Activated T-cell treated with anti-CD3 and anti-CD28 coated beads for 1 hour (primary cell): ENCODE measurements around the gene ZNF106.

Experiments
- DNase-seq: peaks from one replicate; pipeline ENCODE4 v3.0.0-alpha.2; 2020; ENCODE audit warnings: low read depth

The ZNF106 gene

DNA sequence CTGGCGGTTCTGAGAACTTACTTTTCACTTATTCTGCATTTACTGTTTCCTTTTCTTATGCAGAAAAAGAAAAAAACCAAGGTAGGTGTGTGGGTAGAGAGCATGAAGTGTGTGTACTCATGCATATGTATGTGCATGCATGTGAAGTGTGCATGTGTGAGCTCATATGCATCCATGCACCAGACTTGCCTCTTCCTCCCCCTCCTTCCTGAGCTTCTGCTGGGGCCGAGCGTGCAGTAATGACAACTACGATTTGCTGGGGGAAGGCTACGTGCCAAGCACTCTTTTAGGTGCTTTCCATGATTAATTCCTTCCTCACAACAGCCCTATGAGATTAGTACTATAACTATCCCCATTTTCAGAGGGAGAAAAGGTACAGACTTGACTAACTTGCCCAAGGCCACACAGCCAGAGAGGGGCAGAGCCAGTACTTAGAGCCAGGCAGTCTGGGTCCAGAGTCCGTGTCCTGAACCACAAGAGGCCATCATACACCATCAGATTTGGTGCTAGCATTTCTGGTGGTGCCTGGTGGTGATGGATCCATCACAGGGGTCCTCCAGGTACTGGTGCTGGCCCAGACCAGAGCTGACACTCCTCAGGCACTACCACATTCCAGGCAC, 85.0 kb downstream of the ZNF106 start:
- no peak for DNase-seq

DNA sequence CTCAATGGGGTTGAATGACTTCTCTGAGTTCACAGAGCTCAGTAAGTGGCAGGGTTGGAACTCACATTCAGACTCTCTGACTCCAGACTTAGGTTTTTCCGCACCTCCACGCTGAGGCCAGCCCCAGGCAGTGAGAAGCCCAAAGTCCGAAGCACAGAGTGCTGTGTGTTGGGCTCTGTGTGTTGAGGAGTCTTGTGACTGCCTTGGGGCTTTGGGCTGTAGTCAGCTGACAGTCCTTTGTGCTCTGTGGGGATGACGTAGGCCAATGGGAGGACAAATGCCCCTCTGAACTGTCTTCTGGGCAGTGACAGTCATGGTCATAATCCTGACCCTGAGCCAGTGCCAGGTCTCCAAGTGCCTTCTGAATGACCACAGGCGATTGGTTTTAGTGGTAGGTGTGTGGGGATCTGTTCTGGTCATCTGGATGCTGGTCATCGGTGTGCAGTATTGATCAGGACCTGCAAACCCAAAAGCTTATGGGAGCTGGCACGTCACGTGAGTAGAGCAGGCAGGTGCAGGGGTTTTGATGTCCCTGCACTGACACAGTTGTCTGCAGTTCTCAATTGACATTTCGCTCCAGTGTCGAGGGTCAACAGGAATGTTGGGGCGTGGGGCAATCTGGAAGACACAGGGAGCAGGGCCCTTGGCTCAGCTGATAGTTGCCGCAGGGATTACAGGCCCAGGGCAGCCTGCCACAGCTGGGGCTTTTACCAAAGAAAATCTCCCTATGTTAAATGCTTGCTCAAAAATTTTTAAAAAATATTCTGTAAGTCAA, 86.3 kb downstream of the ZNF106 start:
- no peak for DNase-seq

DNA sequence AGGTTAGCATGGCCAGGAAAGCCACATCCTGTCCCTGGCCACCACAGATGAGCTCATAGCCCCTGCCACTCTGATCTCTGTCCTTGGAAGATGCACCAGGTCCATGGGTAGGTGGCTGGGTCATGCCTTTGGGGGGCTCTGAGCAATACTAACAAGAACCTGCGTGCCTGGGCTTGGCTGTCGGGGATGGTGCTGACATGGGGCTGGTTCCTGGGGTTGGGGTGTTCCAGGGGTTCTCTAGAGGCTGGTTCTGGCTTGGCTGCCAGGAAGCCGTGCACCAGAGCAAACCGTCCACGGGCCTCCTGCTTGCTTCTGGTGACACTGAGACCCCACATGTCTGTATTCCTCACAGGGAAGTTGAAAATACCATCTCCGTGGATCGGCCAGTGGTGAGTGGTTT, 87.6 kb downstream of the ZNF106 start:
- DNase-seq: no peak

DNA sequence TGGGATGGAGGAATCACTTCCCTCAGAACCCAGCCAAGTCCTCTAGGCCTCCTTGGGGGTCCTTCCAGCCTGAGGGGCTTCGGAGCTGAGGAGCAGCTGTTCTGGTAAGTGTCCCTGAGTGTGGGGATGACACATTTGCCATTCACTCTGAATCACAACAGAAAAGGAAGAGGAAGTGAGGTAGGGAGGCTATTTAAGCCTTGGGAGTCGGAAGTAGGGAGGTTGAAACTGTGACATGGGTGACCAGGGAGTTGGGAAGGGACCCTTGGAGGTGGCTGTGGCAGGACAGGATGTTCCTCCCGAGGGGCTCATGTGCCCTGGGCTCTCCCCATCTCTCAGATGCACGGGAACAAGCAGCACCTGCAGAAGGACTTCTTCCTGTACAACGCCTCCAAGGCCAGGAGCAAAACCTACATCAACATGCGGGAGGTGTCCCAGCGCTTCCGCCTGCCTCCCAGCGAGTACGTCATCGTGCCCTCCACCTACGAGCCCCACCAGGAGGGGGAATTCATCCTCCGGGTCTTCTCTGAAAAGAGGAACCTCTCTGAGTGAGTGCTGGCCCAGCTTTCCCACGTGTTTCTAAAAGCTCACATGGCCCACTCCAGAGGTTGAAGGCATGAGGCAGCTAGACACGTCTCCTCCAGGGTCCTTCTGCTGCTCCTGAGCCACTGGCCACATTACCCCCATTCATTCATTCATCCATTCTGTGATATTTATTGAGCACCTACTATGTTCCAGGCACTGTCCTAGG, 88.3 kb downstream of the ZNF106 start:
- DNase-seq: no peak

DNA sequence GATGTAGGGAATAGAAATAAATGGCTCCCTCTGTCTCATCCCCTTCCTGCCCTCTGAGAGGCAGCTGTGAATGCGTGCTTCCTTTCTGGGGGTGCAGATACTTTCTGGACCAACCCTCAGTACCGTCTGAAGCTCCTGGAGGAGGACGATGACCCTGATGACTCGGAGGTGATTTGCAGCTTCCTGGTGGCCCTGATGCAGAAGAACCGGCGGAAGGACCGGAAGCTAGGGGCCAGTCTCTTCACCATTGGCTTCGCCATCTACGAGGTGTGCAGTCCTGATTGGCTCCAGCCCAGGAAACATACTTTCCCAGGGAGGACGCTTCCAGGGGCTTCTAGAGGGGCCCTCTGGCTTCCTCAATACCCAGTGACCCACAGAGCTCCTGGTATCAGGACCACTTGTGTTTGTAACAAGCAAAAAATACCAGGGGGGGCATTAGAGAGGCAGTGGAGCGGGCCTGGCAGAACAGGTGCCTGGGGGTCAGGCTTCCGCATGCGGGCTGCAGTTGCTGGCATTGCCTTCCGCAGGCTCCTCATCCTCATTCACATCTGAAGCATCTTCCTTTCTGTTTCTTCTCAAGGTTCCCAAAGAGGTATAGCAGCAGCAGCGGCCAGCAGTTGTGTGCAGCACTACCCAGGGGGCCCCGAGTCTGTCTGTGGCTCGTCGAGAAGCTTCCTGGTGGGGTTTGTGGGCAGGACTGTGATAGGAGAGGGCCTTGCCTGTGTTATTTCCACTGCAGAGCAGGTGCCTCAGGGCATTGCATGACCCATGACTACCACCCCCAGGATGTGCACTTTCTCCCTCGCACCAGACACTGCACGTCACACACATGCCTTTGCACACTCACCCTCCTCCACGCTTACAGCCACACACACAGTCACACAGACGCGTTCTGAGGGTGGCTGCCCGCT, 89.1 kb downstream of the ZNF106 start:
- DNase-seq: no peak

DNA sequence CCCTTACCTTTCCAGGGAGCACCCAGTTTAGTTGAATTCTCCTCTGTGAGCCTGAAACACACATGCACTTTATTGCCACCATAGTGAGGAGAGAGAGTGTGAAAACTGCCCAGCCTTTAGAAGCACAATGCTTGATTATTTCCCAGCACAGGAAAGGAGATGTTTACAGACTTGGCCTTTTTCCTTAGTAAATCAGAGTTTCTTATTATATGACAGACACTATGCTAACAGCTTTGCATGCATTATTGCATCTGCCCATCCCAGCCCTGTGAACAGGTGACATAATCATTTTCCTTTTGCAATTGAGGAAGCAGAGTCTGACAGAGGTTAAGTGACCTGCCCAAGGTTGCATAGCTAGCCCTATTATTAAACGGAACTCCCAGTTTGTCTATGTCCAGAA, 95.1 kb downstream of the ZNF106 start:
- DNase-seq: no peak

DNA sequence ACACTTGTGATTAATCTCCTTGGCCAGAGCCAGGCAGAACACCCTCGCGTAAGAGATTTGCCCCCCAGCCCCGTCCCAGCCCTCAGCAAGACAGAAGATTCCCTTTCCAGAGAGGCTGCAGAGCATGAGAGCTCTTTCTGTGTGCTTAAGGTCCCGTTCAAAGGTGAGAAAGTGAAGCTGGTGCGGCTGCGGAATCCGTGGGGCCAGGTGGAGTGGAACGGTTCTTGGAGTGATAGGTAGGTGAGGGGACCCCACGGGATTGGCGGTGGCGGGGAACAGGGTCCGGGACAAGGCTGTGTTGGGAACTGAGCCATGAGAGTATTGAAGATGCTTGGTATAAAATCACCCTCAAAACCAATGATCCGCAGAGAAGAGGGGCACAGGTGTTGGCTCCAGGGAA, 96.8 kb downstream of the ZNF106 start:
- no peak for DNase-seq

DNA sequence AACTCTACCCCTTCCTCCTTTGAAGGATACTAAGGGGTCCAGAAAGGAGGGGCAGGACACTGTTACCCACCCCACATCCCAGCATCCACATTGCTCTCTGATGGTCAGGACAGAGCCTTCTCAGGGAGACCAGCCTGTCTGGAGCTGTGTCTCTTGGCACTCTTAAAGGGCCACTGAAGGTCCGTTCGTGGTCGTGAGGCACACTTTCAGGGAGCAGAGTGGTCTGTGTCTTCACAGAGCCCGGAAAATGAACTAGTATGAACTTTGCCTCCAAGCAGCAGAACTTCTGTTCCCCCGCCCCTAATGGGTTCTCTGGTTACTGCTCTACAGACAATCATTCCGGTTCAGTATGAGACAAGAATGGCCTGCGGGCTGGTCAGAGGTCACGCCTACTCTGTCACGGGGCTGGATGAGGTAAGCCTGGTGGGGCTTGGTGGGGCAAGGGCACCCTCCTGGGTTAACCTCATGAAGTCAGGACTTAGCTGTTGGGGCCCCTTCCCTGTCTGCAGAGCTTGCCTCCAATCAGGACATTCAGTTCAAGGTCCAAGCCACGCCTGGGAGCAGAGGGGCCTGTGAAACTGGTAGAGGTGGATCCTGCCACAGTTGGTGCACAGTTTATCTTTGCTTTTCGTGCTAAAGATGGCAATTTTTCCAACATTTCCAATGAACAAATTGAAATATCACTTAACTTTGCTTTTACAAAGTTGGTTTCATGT, 98.5 kb downstream of the ZNF106 start:
- DNase-seq: no peak

DNA sequence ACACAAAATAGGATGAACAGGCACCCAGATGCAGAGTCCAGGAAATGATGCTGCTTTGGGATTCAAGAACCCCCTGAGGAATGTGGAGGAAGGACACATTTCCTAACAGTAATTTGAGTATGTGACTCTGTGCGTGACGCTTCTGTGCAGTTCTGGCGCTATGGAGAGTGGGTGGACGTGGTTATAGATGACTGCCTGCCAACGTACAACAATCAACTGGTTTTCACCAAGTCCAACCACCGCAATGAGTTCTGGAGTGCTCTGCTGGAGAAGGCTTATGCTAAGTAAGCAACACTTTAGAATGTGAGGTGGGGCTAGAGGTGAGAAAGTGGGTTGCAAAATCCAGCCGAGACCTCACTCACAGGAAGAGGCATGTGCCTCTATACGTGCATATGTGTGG, 103.3 kb downstream of the ZNF106 start:
- no peak for DNase-seq

DNA sequence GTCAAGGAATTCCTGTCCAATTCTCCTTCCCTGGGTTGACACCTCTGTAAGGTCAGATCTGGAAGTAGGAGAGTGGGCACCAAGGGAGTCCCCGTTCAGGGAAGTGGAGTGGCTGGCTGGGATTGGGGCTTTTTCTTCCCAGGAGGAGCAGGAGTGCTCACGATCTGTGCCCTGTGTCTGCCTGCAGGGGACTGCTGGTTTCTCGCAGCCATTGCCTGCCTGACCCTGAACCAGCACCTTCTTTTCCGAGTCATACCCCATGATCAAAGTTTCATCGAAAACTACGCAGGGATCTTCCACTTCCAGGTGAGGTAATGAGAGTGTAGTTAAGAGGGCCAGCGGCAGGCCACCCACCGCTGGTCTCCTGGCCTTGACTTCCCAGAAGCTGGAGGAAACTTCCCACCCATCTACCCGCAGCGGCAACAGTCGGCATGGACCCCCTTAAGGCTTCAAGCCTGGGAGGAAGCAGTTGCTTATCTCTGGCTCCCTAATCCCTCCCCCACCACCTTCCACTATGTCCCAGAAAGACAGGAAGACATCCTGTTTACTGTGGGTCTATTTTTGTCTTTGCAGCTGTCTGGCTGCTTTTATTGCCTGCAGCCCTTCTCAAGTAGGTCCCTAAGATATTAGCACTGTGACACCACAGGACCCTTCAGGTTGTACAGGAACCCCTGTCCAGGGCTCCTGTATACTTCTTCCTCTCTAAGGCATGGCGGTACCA, 104.8 kb downstream of the ZNF106 start:
- no peak for DNase-seq

DNA sequence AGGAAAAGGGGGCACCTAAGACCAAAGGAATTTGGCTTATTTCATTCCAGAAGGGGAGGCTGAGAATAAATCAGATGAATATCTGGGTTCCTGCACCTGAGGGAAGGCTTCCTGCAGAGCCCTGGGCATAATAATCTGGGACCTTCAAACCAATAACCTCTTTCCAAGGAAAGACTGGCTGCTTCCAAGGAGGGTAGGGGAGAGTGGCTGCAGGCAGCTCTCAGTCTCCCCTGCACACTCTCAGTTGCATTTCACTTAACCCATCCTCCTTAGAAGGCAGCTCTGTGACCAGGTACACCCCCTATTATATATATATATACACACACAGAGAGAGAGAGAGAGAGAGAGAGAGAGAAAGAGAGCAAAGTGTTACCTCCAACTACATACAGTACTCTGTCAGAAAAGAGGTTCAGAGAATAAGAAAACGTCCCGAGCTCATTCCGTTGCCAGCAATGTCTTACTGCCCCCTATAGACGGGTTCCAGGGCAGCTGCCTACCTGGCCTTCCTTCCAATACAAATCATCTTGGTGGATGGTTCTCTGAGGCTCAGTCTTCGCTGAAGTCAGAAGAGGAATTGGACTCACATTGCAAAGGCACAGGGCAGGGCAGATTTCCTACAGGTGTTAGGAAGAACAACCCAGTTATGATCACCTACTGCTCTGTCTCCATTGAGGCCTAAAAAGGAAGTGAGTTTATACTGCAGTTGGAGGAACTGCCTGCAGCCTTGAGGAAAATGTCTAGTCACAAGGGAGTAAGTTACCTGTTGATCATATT, 105.5 kb downstream of the ZNF106 start:
- DNase-seq: no peak

DNA sequence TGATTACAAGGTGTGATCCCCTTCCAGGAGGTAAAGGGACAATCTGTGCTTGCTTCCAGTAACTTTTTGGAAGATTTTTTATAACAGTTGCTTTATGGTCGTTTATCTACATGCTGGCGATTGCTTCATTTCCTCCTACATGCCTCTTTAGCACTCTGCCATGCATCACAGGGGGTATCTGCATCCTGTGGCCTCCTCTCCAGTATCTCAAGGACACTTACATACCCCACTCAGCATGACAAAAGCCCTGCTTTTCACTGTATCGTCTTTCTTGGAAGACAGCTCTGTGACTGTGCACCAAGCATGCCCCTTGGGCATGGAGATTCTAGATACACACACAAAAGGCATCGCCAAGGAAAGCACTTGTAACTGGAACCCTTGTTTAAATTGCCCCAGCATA, 106.3 kb downstream of the ZNF106 start:
- no peak for DNase-seq

DNA sequence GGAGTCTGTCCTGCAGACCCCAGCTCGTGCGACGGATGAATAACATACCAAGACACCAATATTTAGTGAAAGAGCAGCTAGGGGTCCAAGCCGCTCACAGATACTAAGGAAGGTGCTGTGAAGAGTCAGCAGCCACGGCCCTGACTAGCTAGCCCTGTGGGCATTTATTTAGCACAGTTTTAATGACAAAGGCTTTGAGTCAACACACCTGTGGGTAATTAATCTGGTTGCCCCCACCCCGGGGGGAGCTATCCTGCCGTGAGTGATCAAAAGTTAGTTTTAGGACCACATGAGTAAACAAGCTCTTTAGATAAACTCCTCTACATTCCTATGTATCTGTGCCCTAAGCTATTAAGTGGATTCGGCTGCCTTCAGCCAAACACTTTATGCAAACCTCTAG, 112.9 kb downstream of the ZNF106 start:
- DNase-seq: no peak

DNA sequence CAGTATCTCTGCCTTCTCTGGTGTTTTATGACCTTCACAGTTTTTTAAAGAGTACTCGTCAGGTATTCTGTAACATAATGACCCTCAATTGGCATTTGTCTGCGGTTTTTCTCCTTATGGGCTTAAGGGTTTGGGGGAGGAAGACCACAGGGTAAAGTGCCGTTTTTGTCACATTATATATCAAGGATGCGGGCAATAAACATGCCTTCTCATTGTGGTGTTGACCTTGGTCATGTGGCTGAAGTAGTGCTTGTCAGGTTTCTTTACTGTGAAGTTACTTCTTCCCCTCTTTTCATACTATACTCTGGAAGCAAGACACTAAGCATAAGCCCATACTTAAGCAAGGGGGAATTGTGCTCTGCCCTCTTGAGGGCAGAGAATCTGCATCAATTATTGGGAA, 115.0 kb downstream of the ZNF106 start:
- DNase-seq: no peak

DNA sequence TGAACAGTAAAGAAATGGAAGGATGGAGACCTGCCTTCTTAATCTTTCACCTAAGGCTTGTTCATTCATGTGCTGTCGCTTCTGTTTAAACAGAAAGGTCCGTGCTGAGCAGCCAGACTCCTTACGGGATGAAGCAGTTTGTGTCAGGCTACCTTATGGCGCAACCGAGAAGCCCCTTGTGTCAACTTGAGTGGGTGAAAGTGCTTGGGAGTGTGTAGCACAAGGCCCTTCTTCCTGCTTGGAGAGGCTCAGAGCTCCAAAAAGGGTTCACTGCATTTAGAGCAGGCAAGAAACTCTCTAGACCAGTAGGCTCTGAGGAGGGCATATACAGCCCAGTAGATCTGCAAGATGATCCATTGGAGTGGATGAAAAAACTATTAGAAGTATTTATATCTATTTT, 115.7 kb downstream of the ZNF106 start:
- DNase-seq: no peak

DNA sequence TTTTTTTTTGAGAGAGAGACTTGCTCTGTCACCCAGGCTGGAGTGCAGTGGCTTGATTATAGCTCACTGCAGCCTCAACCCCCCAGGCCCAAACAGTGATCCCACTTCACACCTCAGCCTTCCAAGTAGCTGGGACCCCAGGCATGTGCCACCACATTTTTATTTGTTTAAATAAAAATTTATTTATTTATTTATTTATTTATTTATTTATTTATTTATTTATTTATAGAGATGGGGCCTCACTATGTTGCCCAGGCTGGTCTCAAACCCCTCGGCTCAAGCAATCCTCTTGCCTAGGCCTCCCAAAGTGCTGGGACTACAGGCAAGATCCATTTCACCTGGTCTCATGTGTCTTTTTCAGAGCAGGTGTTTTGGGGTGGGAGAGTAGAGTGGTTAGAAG, 116.1 kb downstream of the ZNF106 start:
- DNase-seq: no peak

DNA sequence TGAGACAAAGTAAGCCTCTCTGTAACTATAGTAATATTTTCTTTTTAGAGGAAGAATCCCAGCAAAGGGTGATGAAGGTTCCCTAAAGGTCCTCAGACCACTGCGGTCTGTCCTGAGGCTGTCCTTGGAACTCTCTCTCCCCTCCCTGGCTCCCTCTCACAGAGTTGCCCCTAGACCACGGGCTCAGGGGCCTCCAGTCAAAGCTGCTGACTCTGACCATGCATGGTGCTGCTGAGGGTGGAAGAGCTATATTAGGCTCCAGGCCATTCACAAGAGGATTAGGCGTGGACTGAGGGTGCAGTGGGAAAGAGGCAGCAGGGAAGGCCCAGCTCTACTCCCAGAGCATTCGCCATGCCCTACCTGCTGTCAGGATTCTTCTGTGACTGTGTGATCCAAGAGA, 117.0 kb downstream of the ZNF106 start:
- no peak for DNase-seq

DNA sequence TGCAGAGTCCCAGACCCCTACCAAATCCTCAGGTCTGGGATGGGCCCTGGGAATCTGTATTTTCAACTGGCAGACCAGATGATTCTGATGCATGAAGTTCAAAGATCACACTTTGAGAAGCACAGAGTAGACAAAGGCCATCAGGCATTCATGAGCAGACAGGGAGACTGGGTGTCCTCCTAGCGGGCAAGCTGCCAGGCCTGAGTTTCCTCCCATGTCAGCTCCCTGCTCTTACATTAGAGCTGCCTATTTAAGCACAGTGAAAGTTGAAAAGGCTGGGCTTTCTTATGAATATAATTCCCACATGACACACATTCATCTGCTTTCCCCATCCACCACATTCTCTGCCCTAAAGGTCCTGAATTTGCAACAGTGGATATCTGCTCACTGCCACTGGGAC, 117.7 kb downstream of the ZNF106 start:
- no peak for DNase-seq

DNA sequence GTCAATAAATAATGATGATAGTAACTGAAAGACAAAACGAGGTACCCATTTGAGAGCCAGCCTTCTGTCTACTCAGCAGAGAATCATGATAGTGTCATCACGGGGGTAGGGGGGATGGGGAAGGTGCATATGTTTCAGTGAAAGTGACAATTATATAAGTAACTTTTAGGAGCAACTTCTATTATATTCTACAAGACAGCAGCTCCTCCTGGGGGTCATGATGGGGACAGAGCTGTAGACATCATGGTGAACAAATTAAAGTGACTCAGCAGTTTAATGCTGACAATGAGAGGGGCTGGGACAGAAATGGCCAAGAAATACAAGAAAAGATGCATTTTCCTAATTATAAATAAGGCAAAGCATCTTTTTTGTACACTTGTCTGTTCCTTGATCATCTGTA, 119.8 kb downstream of the ZNF106 start:
- DNase-seq: no peak

DNA sequence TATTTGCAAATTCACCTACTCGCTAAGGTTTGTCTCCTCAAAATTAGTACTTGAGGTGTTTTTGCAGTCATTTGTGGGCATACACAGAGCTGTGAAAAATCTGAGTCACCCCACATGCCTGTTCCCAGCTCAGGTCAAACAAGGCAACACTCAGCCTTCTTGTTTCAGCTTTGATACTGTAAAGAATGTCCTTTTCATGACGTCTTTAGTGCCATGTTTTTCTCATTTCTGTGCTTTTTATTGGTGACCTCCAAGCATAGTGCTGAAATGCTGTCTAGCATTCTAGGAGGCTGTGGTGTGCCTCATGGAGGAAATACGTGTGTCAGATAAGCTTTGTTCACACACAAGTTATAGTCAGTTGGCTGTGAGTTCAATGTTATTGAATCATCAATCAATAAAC, 122.8 kb downstream of the ZNF106 start:
- DNase-seq: no peak
